ENCODE data around the gene CARMIL3.

DNA sequence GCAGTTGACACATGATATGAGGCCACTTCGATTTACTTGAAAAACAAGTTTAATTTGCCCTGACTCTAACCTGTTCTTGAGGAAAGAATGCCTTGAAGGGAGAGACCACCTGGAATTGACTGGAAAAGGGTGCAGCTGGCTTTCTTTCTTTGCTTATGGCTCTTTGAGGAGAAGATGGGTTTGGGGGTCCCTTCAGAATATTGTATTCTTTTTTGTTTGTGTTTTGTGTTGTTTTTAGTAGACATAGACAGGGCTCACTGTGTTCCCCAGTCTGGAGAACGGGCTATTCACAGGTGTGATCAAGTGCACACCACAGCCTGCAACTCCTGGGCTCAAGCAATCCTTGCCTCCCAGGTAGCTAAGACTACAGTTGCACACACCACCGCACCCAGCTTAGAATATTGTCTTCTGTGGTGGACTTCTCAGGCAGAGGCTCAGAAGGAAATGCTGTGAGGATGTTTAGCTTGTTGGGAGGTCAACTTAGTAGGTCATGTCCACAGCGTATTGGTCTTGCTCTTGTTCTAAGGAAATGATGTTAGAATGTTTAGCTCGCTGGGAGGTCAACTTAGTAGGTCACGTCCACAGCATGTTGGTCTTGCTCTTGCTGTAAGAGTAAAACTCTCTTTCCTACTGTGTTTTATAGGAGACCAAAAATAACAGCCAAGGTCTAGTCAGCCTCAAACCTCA is 64.5 kb downstream of the CARMIL3 start:
- TF ChIP-seq, protein P1, sequence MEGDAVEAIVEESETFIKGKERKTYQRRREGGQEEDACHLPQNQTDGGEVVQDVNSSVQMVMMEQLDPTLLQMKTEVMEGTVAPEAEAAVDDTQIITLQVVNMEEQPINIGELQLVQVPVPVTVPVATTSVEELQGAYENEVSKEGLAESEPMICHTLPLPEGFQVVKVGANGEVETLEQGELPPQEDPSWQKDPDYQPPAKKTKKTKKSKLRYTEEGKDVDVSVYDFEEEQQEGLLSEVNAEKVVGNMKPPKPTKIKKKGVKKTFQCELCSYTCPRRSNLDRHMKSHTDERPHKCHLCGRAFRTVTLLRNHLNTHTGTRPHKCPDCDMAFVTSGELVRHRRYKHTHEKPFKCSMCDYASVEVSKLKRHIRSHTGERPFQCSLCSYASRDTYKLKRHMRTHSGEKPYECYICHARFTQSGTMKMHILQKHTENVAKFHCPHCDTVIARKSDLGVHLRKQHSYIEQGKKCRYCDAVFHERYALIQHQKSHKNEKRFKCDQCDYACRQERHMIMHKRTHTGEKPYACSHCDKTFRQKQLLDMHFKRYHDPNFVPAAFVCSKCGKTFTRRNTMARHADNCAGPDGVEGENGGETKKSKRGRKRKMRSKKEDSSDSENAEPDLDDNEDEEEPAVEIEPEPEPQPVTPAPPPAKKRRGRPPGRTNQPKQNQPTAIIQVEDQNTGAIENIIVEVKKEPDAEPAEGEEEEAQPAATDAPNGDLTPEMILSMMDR (IDR thresholded peaks at IDR 0.05) = no peak
- TF ChIP-seq ZFX (IDR thresholded peaks at IDR 0.05; ENCODE audit: borderline replicate concordance) = no peak
